HG03159 (cell line): ENCODE results near the gene ALDH3B1.

Source experiments
- ATAC-seq: cut with Tn5 transposase; IDR thresholded peaks from one replicate; pipeline ENCODE4 v1.9.1; 2021; ENCODE audit warnings: mild to moderate bottlenecking, moderate library complexity; ENCODE audit not compliant: unreplicated experiment

The ALDH3B1 gene

GRCh38 chr11:68012044-68012842, 2.1 kb downstream of the ALDH3B1 start:
- no peak for ATAC-seq

DNA sequence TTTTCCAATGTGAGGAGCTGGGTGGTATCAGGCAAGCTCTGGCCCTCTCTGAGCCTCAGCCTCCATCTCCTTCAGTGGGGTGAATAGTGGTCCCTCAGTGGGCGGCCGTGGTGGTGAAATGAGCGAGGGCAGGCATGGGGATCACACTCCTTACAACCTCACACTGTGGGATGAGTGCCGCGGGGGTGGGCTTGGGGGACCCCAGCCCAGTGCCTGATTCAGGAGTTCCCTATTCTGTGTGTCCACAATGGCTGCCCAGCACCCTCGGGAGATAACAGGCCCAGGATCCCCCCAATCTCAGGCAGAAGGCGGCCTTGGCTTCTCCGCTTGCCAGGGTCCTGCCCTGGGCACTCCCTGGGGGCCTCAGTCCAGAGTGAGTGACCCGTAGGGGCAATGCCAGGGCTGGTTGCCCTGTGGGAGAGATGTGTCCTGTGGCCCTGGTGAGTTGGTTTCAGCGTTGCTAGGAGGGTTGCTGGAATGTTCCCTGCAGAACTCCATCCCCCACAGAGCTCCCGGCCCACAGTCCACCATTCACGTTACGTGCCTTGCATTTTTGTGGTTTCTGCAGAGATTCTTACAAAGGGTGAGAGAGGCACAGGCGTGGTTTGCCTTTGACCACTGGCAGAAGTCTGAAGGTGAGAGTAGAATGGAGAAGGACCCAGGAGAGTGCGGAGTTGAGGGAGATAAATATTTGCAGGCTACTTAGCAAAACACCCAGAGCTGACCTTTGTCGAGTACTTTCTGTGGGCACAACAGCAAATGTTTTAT, 2.9 kb downstream of the ALDH3B1 start:
- ATAC-seq = no peak

- no peak for ATAC-seq
These were observed 3.6 kb downstream of the ALDH3B1 start for GRCh38 chr11:68013611-68014156.

GRCh38 chr11:68014157-68014946, 4.2 kb downstream of the ALDH3B1 start:
- ATAC-seq = no peak

GRCh38 chr11:68014947-68015447, 4.9 kb downstream of the ALDH3B1 start:
- no peak for ATAC-seq

DNA sequence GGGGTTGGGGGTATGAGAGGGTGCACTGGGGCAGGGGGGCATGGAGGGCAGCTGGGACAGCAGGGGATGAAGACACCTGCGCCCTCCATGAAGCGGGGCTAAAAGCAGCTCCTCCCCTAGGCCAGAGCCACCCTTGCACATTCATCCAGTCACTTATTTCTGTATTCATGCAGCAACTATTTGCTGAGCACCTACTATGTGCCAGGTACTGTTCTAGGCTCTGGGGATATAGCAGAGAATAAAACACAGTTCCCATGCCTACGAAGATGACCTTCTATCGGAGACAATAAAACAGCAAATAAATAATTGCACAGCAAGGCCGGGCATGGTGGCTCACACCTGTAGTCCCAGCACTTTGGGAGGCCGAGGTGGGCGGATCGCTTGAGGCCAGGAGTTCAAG, 5.3 kb downstream of the ALDH3B1 start:
- no peak for ATAC-seq

- no peak for ATAC-seq
These were observed 6.2 kb downstream of the ALDH3B1 start for GRCh38 chr11:68016161-68016903.

DNA sequence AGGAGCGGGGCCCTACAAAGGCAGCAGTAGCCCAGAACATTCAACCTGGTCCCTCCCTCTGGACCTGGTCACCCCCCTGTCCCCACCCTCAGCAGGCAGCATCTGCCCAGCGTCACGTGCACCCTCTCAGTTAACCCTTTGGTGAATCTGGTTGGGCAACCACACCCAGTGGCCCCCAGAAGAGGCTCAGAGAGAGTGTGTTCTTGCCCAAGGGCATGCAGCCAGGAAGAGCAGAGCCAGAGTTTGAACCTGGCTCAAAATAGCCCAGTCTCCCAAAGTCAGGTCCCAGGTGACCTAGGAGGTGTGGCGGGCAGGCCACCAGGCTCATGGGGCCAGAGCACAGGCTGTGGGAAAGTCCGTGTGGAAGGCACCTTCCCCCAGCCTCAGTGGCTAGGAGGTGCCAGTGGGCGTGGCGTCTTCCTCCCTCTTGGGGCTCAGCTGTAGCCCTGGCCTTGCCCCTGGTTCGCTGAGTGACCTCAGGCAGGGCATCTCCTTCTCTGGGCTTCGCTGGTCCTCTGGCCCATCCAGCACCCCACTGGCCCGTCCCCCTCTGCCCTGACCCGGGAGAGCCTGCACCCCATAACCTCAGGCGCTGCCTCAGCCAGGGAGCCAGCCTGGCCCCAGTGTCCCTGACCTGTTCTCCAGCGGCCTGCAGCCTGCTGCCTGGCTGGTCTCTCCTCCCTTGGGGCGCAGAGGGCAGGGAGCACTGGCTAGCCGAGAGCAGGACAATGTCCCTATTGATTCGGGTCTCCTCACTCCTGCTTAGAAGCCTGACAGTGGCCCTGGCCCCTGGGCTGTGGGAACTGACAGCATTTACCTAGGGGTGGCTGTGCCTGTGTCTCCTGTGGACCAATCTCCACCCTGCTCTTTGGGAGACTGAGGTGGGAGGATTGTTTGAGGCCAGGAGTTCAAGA, 7.0 kb downstream of the ALDH3B1 start:
- no peak for ATAC-seq

DNA sequence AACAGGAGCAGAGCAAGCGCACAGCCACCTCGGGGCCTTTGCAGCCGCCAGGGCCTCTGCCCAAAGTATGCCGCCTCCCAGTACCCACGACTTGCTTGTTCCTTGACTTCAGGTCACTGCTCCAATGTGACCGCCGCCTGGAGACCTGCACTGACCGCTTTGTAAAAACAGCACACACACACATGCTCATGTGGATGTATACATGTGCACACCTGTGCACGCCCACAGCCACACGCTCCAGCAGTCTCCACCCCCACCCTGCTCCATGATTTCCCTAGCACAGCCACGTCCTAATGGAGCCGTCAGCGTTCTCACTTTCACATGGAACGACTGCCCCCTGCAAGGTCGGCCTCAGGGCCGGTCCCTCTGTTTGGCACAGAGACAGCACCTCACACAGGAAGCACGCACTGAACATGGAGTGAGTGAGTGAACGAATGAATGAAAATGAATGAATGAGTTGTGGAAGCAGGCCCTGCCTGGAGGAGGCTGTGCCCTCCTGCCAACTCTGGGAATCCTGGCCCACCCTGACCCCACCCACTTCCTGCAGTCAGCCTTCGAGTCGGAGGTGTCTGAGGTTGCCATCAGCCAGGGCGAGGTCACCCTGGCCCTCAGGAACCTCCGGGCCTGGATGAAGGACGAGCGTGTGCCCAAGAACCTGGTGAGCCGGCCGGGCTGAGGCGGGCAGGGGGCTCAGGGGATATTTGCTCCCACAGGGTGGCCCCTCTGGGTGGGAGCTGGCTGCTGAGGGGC, 8.0 kb downstream of the ALDH3B1 start:
- no peak for ATAC-seq

DNA sequence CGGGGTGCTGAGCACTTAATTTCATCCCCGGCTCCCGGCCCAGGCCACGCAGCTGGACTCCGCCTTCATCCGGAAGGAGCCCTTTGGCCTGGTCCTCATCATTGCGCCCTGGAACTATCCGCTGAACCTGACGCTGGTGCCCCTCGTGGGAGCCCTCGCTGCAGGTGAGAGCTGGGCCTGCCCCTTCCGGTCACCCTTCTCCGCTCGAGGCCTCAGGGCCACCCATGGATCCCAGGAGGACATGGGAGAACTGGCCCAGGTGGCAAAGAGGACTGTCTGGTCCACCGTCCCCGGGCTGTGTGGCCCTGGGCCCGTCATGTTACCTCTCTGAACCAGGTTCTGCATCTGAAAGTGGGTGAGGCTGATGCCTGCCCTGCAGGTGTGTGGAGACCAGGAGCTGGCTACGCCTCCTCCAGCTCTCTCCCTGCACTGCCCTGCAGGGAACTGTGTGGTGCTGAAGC, 8.6 kb downstream of the ALDH3B1 start:
- ATAC-seq = no peak

DNA sequence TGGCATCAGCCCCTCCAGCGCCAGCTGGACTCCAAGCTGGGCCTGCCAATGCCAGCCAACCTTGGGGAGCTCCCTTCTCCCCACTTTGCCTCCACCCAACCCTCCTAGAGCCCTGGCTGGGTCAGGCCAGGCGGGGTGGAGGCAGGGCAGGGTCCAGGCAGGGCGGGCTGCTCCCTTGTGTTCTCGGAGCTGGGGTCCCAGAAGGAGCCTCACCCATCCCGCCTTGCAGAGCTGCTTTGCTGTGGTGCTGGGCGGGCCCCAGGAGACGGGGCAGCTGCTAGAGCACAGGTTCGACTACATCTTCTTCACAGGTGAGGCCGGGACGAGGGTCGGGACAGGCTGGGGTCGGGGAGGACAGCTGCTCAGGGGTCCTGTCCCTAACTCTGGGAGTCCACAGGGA, 9.4 kb downstream of the ALDH3B1 start:
- no peak for ATAC-seq

- ATAC-seq = no peak
These were observed 10.4 kb downstream of the ALDH3B1 start for GRCh38 chr11:68020575-68020974.

DNA sequence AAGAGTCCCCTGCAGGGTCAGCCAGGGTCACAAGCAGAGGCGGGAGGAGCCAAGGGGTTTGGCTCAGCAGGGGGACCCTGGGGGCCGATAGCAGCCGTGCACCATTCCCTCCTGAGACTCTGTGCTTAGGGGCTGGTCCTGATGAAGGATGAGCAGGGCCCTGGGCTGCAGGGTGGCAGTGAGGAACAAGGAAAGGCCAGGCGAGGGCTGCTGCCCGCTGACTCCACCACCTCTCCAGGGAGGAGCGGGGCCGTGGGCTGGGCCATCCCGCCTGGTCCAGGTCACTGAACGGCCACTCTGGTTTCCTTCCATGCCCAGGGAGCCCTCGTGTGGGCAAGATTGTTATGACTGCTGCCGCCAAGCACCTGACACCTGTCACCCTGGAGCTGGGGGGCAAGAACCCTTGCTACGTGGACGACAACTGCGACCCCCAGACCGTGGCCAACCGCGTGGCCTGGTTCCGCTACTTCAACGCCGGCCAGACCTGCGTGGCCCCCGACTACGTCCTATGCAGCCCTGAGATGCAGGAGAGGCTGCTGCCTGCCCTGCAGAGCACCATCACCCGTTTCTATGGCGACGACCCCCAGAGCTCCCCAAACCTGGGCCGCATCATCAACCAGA, 11.2 kb downstream of the ALDH3B1 start:
- ATAC-seq = no peak

- ATAC-seq = no peak
These were observed 12.4 kb downstream of the ALDH3B1 start for GRCh38 chr11:68022531-68022930.

GRCh38 chr11:68024508-68024907, 14.4 kb downstream of the ALDH3B1 start:
- ATAC-seq = no peak

DNA sequence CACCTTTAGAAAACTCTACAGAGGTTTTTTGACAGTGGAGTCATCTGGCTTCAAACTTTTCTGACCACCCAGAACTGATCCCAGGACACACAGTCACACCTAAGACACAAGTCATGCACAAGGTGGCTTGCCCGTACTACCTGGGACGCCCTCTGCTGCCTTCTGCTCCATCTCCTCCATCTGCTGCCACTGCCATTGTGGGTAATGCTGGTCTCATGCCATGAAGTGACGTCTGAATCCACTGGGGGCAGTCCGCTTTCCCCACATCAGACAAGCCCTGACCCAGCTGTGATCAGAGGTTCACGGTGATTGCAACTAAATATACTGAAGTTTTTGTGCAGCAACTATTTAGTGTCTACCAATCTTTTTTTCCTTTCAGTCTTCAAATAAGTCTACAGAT, 14.9 kb downstream of the ALDH3B1 start:
- no peak for ATAC-seq

DNA sequence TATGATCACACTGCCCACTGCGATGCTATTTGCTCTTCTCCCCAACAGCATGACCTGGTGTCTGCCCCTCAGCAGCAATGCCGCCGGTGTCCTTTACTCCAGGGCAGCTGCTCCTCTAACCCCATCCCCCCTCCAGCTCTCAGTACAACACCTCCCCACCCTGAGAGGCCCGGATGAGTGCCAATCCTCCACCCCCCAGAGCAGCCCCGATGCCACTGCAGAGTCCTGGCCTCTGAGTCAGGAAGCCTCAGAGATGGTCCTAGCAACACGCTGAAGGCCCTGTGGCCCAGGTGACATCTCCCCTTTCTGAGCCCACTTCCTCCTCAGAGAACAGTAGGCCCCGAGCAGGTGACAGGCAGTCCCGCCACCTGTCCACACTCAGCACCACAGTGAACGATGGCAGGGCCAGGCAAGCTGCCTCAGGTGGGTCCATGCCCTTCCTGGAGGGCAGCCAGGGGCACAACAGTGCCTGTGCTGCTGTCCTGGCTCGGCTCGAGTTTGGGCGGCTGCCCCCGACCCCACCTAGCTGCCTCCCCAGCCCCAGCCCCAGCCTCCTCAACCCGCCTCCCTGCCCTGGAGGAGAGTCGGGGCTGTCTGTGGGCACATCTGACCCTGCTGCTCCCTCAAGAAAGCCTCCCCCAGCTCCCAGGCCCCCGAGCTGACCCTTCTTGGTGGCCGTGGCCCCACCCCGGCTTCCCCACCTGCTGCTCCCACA, 16.4 kb downstream of the ALDH3B1 start:
- ATAC-seq = no peak
